Lung (tissue), 12 donors: ENCODE results near the gene DARS1. TPM values are rescaled to one million over a fixed set of nuclear protein-coding genes. Genes with fewer than 3 reads are reported as not detected.

Experiments used
- ATAC-seq: fragments of 200-7000 bp; cut with Tn5 transposase; one replicate; pipeline ENCODE4 v1.9.1; 2020; ENCODE audit warnings: moderate number of reproducible peaks; ENCODE audit not compliant: insufficient read depth, low FRiP score
- DNase-seq, 3 donors: peaks; one replicate each; pipeline ENCODE4 v3.0.0-alpha.2; 2013 to 2017
- H3K27ac ChIP-seq, 2 donors: one replicate each; pipeline ENCODE4 v1.5.1; 2013; ENCODE audit warnings: mild to moderate bottlenecking in 2 of 2, moderate library complexity in 2 of 2, control low read depth in 1 of 2, inconsistent platforms in 1 of 2, low read depth in 1 of 2, low read length in 1 of 2
- H3K27me3 ChIP-seq, 3 donors: one replicate each; pipeline ENCODE4 v1.5.1; 2013; ENCODE audit warnings: low read length in 2 of 3; ENCODE audit not compliant: control insufficient read depth in 3 of 3, insufficient read depth in 3 of 3
- H3K36me3 ChIP-seq, 4 donors: one replicate each; pipeline ENCODE4 v1.5.1; 2013; ENCODE audit warnings: low read length in 4 of 4, mild to moderate bottlenecking in 1 of 4, moderate library complexity in 1 of 4; ENCODE audit not compliant: control insufficient read depth in 4 of 4, insufficient read depth in 4 of 4
- H3K4me1 ChIP-seq, 5 donors: one replicate each; pipeline ENCODE4 v1.5.1; 2013; ENCODE audit warnings: low read length in 5 of 5, mild to moderate bottlenecking in 2 of 5, moderate library complexity in 1 of 5; ENCODE audit not compliant: control insufficient read depth in 5 of 5, insufficient read depth in 5 of 5
- H3K4me3 ChIP-seq: one replicate; pipeline ENCODE4 v1.5.1; 2013; ENCODE audit warnings: mild to moderate bottlenecking, control low read depth, moderate library complexity
- H3K9ac ChIP-seq, 2 donors: one replicate each; pipeline ENCODE4 v1.5.1; 2013; ENCODE audit warnings: low read length in 2 of 2, control low read depth in 1 of 2; ENCODE audit not compliant: insufficient read depth in 1 of 2
- H3K9me3 ChIP-seq, 4 donors: one replicate each; pipeline ENCODE4 v1.5.1; 2013; ENCODE audit warnings: low read length in 3 of 4, mild to moderate bottlenecking in 1 of 4, moderate library complexity in 1 of 4; ENCODE audit not compliant: control insufficient read depth in 4 of 4, insufficient read depth in 3 of 4
- WGBS, 2 donors: extraction: QIAGEN DNeasy Blood & Tissue Kit; methylation state at CpG; one replicate each; pipeline ENCODE4 v1.1.7; 2013; 5-methylcytosine and 5-hydroxymethylcytosine counted together
- polyA plus RNA-seq, 2 donors: library from polyadenylated mRNA; stranded (reverse); fragments of 200-250 nt; gene quantifications; one replicate each; pipeline ENCODE4 v1.2.1, GENCODE V29; 2013
- total RNA-seq, 2 donors: library from RNA; depleted of rRNA in 1 of 2; stranded (reverse); fragments of >200 nt in 1 of 2; gene quantifications; one replicate each; pipeline ENCODE4 v1.2.1, GENCODE V29; 2014 to 2021
- TF ChIP-seq, protein P1 (sequence below): IDR thresholded peaks from 2 replicates; pipeline ENCODE4 v1.5.1; 2012; ENCODE audit warnings: mild to moderate bottlenecking; ENCODE audit errors: control extremely low read depth, extremely low read depth
- donor health status: control.
- donor health status: control.
- donor health status: Bipolar disorder and iron deficiency.
- donor health status: healthy.
- donor health status: DM: yes; HTN: yes; CAD: no.

DARS1 gene
- total and polyA plus RNA-seq, 4 donors: 47.2 to 77.9 (median 58.7) TPM

DNA sequence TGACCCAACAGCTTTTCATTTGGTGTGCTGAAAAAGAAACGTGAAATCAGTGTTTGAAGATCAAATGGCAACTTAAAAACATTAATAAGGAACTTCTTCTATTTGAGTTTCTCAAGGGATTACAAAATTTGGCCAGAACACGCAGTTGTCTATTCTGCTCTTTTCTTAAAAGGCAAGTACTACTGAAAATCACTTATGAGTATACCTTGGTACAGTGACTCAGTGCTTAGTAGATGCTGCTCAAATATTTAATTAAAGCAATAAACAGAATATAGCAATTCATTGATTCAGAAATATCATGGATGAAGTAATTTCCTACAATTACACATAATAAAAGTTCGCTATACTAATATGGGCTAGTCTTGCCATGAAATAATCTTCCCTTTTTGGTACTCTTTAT lies 70.9 kb downstream of the DARS1 start:
- ATAC-seq (no peak), DNase-seq (no peak)
- no peak overlapping the region for H3K9ac ChIP-seq
- H3K4me3 ChIP-seq: no peak overlapping the region
- H3K9me3 ChIP-seq: no peaks in the 10 kb centered on the region
- H3K36me3 ChIP-seq: peaks cover 0 to 15% (median 1%) of the 10 kb centered on the region in 4 donors
- H3K27me3 ChIP-seq: no peaks in the 10 kb centered on the region
- H3K27ac ChIP-seq: no peak overlapping the region
- no peaks in the 10 kb centered on the region for H3K4me1 ChIP-seq
- WGBS, 2 donors: 43 to 64% methylated on average over 3 of the region's 3 CpGs
- TF ChIP-seq, protein P1, sequence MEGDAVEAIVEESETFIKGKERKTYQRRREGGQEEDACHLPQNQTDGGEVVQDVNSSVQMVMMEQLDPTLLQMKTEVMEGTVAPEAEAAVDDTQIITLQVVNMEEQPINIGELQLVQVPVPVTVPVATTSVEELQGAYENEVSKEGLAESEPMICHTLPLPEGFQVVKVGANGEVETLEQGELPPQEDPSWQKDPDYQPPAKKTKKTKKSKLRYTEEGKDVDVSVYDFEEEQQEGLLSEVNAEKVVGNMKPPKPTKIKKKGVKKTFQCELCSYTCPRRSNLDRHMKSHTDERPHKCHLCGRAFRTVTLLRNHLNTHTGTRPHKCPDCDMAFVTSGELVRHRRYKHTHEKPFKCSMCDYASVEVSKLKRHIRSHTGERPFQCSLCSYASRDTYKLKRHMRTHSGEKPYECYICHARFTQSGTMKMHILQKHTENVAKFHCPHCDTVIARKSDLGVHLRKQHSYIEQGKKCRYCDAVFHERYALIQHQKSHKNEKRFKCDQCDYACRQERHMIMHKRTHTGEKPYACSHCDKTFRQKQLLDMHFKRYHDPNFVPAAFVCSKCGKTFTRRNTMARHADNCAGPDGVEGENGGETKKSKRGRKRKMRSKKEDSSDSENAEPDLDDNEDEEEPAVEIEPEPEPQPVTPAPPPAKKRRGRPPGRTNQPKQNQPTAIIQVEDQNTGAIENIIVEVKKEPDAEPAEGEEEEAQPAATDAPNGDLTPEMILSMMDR: no peak

DNA sequence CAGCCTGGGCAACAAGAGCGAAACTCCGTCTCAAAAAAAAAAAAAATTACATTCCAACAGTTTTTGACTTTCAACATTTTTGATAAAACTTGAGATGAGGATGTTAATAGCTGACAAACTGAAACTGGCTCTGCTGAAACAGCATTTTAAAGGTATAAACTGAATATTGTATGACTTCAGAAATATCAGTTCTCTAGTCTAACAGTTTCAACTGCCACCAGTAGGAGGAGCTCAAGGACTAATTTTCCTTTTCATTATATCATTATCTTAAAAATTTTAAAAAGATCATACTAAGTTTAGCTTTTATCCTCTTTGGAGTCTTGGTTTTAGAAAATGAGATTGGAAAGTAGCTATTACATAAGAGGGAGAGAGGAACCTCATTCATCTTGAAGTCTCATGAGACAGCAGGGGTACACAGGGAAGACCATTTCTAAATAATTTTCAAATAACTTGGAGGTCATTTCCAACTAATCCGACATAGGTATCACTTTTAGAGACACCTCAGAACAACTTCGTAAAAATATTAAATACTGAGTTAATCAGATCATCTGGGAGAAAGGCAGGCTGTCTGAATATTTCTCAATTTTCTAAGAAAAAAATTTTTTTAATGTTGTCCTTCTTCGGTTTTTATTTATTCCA lies 71.6 kb downstream of the DARS1 start:
- Histone ChIP-seq H3K9ac (no peak overlapping the region), H3K4me3 (no peak overlapping the region), H3K27me3 (no peaks in the 10 kb centered on the region), H3K9me3 (no peaks in the 10 kb centered on the region), H3K27ac (no peak overlapping the region), H3K36me3 (peaks cover 0 to 15% (median 1%) of the 10 kb centered on the region in 4 donors), H3K4me1 (no peaks in the 10 kb centered on the region)
- 87 to 89% methylated on average over 5 of the region's 5 CpGs for WGBS, 2 donors
- peak in 2 of 3 donors; percentile 69 to 74 for DNase-seq
- no peak for ATAC-seq
- TF ChIP-seq, protein P1: peak; percentile 71

DNA sequence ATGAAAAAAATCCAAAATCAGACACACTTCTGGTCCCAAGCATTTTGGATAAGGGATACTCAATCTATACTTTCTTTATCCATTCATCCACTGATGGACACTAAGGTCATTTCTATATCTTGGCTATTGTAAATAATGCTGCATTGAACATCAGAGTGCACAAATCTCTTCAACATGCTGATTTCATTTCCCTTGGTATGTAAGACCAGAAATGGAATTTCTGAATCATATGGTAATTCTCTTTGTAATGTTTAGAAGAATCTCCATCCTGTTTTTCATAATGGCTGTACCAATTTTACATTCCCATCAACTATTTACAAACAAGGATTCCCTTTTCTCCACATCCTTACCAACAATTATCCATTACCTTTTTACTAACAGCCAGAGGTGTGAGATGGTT lies 75.5 kb downstream of the DARS1 start:
- Histone ChIP-seq H3K4me3 (no peak overlapping the region), H3K9me3 (no peaks in the 10 kb centered on the region), H3K9ac (no peak overlapping the region), H3K27me3 (no peaks in the 10 kb centered on the region), H3K27ac (no peak overlapping the region), H3K36me3 (peaks cover 0 to 12% (median 4%) of the 10 kb centered on the region in 4 donors), H3K4me1 (no peaks in the 10 kb centered on the region)
- no peak for DNase-seq
- no peak for ATAC-seq
- TF ChIP-seq, protein P1: no peak

- Histone ChIP-seq H3K36me3 (peaks cover 0 to 17% (median 4%) of the 10 kb centered on the region in 4 donors), H3K4me3 (no peak overlapping the region), H3K4me1 (no peaks in the 10 kb centered on the region), H3K27me3 (no peaks in the 10 kb centered on the region), H3K27ac (no peak overlapping the region), H3K9me3 (no peaks in the 10 kb centered on the region), H3K9ac (no peak overlapping the region)
- ATAC-seq: no peak
- no peak for DNase-seq
- TF ChIP-seq, protein P1: no peak
Measured at GRCh38 chr2:135905679-135906078, 79.7 kb downstream of the DARS1 start.
